MM.1S (cell line): ENCODE results near the gene UNKL.

Experiments used
- DNase-seq: peaks from one replicate; pipeline ENCODE4 v3.0.0-alpha.2; 2015
- H2AFZ ChIP-seq: fragments of 300-600 bp; sonication (generic); 2 replicates; pipeline ENCODE4 v1.6.0; 2016; ENCODE audit warnings: antibody characterized with exemption, low read length
- H3F3A ChIP-seq: fragments of 300-600 bp; sonication (generic); 2 replicates; pipeline ENCODE4 v1.6.1; 2016; ENCODE audit warnings: mild to moderate bottlenecking, antibody characterized with exemption, low read length, moderate library complexity, mixed read lengths; ENCODE audit not compliant: insufficient read depth
- H3K27ac ChIP-seq: fragments of 300-600 bp; sonication (generic); 2 replicates; pipeline ENCODE4 v1.5.1; 2016; ENCODE audit warnings: mild to moderate bottlenecking, low read length
- H3K27me3 ChIP-seq: fragments of 300-600 bp; sonication (generic); replicated peaks from 2 replicates; pipeline ENCODE4 v1.6.0; 2016; ENCODE audit warnings: low read length; ENCODE audit not compliant: insufficient read depth
- H3K36me3 ChIP-seq: fragments of 300-600 bp; sonication (generic); replicated peaks from 2 replicates; pipeline ENCODE4 v1.6.1; 2016; ENCODE audit warnings: mild to moderate bottlenecking, low read length, mixed read lengths; ENCODE audit not compliant: insufficient read depth
- H3K4me1 ChIP-seq: fragments of 300-600 bp; sonication (generic); 2 replicates; pipeline ENCODE4 v1.6.1; 2016; ENCODE audit warnings: low read length, mixed read lengths
- H3K4me2 ChIP-seq: fragments of 300-600 bp; sonication (generic); 2 replicates; pipeline ENCODE4 v1.6.0; 2016; ENCODE audit warnings: low read depth, low read length
- H3K4me3 ChIP-seq: fragments of 300-600 bp; sonication (generic); 2 replicates; pipeline ENCODE4 v1.5.1; 2016; ENCODE audit warnings: low read length, mixed read lengths
- H3K79me2 ChIP-seq: fragments of 300-600 bp; sonication (generic); 2 replicates; pipeline ENCODE4 v1.6.1; 2016; ENCODE audit warnings: mixed run types, low read length, mixed read lengths
- H3K9ac ChIP-seq: fragments of 300-600 bp; sonication (generic); 2 replicates; pipeline ENCODE4 v1.6.1; 2016; ENCODE audit warnings: low read length, mixed read lengths
- H3K9me2 ChIP-seq: fragments of 300-600 bp; sonication (generic); replicated peaks from 2 replicates; pipeline ENCODE4 v1.6.1; 2016; ENCODE audit warnings: mild to moderate bottlenecking, low read length, mixed read lengths; ENCODE audit not compliant: insufficient read depth
- H3K9me3 ChIP-seq: fragments of 300-600 bp; sonication (generic); replicated peaks from 2 replicates; pipeline ENCODE4 v1.6.1; 2016; ENCODE audit warnings: mild to moderate bottlenecking, low read length, mixed read lengths; ENCODE audit not compliant: insufficient read depth
- H4K20me1 ChIP-seq: fragments of 300-600 bp; sonication (generic); 2 replicates; pipeline ENCODE4 v1.6.1; 2016; ENCODE audit warnings: mild to moderate bottlenecking, low read length, moderate library complexity, mixed read lengths; ENCODE audit not compliant: insufficient read depth
- EZH2 ChIP-seq: fragments of 300-600 bp; sonication (generic); optimal IDR thresholded peaks from 2 replicates; pipeline ENCODE3; 2017; ENCODE audit warnings: low read depth, mild to moderate bottlenecking, antibody characterized with exemption, low read length, mixed read lengths
- EZH2phosphoT487 ChIP-seq: fragments of 300-600 bp; sonication (generic); IDR thresholded peaks from 2 replicates; pipeline ENCODE4 v1.6.1; 2018; ENCODE audit warnings: antibody characterized with exemption, low read length
- TF ChIP-seq, protein P1 (sequence below): fragments of 300-600 bp; sonication (generic); IDR thresholded peaks from 2 replicates; pipeline ENCODE4 v1.5.1; 2016; ENCODE audit warnings: antibody characterized with exemption, low read length, mixed read lengths

UNKL gene

DNA sequence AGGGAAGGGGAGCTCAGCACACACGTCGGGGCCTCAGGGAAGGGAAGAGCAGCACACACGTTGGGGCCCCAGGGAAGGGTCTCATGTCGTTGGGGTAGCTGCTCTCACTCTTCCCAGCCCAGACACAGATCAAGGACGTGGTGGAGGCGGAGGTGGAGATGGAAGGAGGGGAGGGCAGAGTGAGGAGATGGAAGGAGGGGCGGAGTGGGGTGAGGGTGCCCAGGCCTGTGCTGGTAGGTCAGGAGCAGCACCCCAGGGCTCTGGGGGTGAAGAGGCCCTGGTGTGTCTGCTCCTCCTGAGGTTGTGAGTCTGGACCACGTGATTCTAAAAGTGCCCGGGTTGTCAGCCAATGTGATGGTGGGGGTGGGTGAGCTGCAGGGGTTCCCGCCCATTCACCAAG is 45.5 kb upstream of the UNKL start:
- no peaks in the 10 kb centered on the region for H3K27me3 ChIP-seq
- H3K9me2 ChIP-seq: no peaks in the 10 kb centered on the region
- no peaks in the 10 kb centered on the region for H3K36me3 ChIP-seq
- no peaks in the 10 kb centered on the region for H3F3A ChIP-seq
- TF ChIP-seq, protein P1, sequence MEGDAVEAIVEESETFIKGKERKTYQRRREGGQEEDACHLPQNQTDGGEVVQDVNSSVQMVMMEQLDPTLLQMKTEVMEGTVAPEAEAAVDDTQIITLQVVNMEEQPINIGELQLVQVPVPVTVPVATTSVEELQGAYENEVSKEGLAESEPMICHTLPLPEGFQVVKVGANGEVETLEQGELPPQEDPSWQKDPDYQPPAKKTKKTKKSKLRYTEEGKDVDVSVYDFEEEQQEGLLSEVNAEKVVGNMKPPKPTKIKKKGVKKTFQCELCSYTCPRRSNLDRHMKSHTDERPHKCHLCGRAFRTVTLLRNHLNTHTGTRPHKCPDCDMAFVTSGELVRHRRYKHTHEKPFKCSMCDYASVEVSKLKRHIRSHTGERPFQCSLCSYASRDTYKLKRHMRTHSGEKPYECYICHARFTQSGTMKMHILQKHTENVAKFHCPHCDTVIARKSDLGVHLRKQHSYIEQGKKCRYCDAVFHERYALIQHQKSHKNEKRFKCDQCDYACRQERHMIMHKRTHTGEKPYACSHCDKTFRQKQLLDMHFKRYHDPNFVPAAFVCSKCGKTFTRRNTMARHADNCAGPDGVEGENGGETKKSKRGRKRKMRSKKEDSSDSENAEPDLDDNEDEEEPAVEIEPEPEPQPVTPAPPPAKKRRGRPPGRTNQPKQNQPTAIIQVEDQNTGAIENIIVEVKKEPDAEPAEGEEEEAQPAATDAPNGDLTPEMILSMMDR: no peak
- TF ChIP-seq EZH2 (no peak), EZH2phosphoT487 (no peak)
- H3K9ac ChIP-seq: no peak overlapping the region
- no peak overlapping the region for H3K4me2 ChIP-seq
- no peaks in the 10 kb centered on the region for H3K9me3 ChIP-seq
- no peaks in the 10 kb centered on the region for H3K79me2 ChIP-seq
- no peak overlapping the region for H3K4me3 ChIP-seq
- H3K4me1 ChIP-seq: no peaks in the 10 kb centered on the region
- no peak for DNase-seq
- no peak overlapping the region for H3K27ac ChIP-seq
- H4K20me1 ChIP-seq: no peaks in the 10 kb centered on the region
- no peak overlapping the region for H2AFZ ChIP-seq

- TF ChIP-seq EZH2phosphoT487: no peak
- TF ChIP-seq EZH2: no peak
- TF ChIP-seq, protein P1: no peak
- DNase-seq: no peak
- H2AFZ ChIP-seq: no peak overlapping the region
Measured at GRCh38 chr16:1458977-1459341, 44.5 kb upstream of the UNKL start.

DNA sequence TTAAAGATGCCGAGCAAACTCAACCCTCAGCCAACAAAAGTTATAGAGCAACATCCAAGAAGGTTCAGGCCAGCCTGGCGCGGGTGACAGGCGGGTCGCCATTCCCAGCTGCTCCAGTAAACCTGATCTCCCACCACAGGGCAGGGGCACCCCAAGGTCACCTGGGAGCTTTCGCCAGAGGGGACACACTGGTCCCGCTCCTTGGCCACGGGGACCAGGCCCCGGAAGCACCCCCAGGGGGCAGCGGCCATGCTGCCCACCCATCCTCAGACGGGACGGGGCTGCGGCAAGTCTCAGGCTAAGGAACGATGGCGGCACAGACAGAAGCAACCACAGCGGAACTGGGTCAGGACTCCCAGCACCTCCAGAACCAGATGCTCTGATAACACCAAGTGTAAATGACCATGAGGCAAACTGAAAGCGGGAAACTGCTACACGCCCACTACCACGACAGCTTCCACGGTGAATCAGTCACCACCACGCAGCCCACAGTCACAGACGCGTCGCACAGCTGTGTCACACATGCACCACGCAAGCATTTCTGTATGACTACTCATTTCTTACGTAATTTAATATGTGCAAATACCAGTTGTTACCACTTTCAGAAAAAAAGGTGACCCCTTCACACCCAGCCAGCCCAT is 44.0 kb upstream of the UNKL start:
- H3K27me3 ChIP-seq: no peaks in the 10 kb centered on the region
- no peaks in the 10 kb centered on the region for H3K4me1 ChIP-seq
- TF ChIP-seq EZH2 (no peak), EZH2phosphoT487 (no peak)
- TF ChIP-seq, protein P1: no peak
- no peak overlapping the region for H3K4me3 ChIP-seq
- H2AFZ ChIP-seq: no peak overlapping the region
- H3K4me2 ChIP-seq: no peak overlapping the region
- H3F3A ChIP-seq: no peaks in the 10 kb centered on the region
- H4K20me1 ChIP-seq: no peaks in the 10 kb centered on the region
- no peaks in the 10 kb centered on the region for H3K9me3 ChIP-seq
- no peaks in the 10 kb centered on the region for H3K36me3 ChIP-seq
- H3K9ac ChIP-seq: no peak overlapping the region
- H3K79me2 ChIP-seq: no peaks in the 10 kb centered on the region
- no peaks in the 10 kb centered on the region for H3K9me2 ChIP-seq
- no peak overlapping the region for H3K27ac ChIP-seq
- DNase-seq: no peak

More at GRCh38 chr16:1458977-1459341, 44.5 kb upstream of the UNKL start:
- Histone ChIP-seq H4K20me1 (no peaks in the 10 kb centered on the region), H3K79me2 (no peaks in the 10 kb centered on the region), H3K4me2 (no peak overlapping the region), H3K27me3 (no peaks in the 10 kb centered on the region), H3F3A (no peaks in the 10 kb centered on the region), H3K9ac (no peak overlapping the region), H3K4me3 (no peak overlapping the region), H3K4me1 (no peaks in the 10 kb centered on the region), H3K9me3 (no peaks in the 10 kb centered on the region), H3K27ac (no peak overlapping the region), H3K36me3 (no peaks in the 10 kb centered on the region), H3K9me2 (no peaks in the 10 kb centered on the region)
